Ishikawa (cell line): ENCODE results near the gene STXBP4.

Experiments used
- CEBPB ChIP-seq: IDR thresholded peaks from 2 replicates; pipeline ENCODE4 v1.6.1; 2012
- CREB1 ChIP-seq: IDR thresholded peaks from 2 replicates; pipeline ENCODE4 v1.6.1; 2012; ENCODE audit warnings: low read depth
- EGR1 ChIP-seq: IDR thresholded peaks from 2 replicates; pipeline ENCODE4 v1.6.1; 2012
- EP300 ChIP-seq: IDR thresholded peaks from 2 replicates; pipeline ENCODE4 v1.6.1; 2012; ENCODE audit warnings: borderline replicate concordance
- FOXM1 ChIP-seq: IDR thresholded peaks from 2 replicates; pipeline ENCODE4 v1.6.1; 2012; ENCODE audit warnings: low read depth, borderline replicate concordance
- NFIC ChIP-seq: IDR thresholded peaks from 2 replicates; pipeline ENCODE4 v1.6.1; 2012
- RAD21 ChIP-seq: IDR thresholded peaks from 2 replicates; pipeline ENCODE4 v1.6.1; 2012; ENCODE audit warnings: low read depth
- TAF1 ChIP-seq: IDR thresholded peaks from 2 replicates; pipeline ENCODE4 v1.6.1; 2012; ENCODE audit warnings: low read depth, mild to moderate bottlenecking
- TCF12 ChIP-seq: IDR thresholded peaks from 2 replicates; pipeline ENCODE4 v1.6.1; 2012; ENCODE audit warnings: low read depth
- TEAD4 ChIP-seq: IDR thresholded peaks from 2 replicates; pipeline ENCODE4 v1.6.1; 2012
- YY1 ChIP-seq: IDR thresholded peaks from 2 replicates; pipeline ENCODE4 v1.6.1; 2012; ENCODE audit warnings: low read depth
- ZBTB7A ChIP-seq: IDR thresholded peaks from 2 replicates; pipeline ENCODE4 v1.6.1; 2012; ENCODE audit warnings: low read depth
- TF ChIP-seq, protein P1 (sequence below): IDR thresholded peaks from 2 replicates; pipeline ENCODE4 v1.6.1; 2012
- TF ChIP-seq, protein P2 (sequence below): IDR thresholded peaks from 2 replicates; pipeline ENCODE4 v1.6.1; 2012; ENCODE audit warnings: low read depth, mild to moderate bottlenecking
- TF ChIP-seq, protein P3 (sequence below): IDR thresholded peaks from 2 replicates; pipeline ENCODE4 v1.6.1; 2012

Gene STXBP4

GRCh38 chr17:54980375-54980774 lies 11.8 kb downstream of the STXBP4 start:
- TF ChIP-seq TEAD4 (no peak), FOXM1 (no peak), YY1 (no peak), NFIC (no peak), CREB1 (no peak), CEBPB (no peak), EP300 (no peak), TAF1 (no peak), RAD21 (no peak), EGR1 (no peak), TCF12 (no peak), ZBTB7A (no peak)
- TF ChIP-seq, protein P1, sequence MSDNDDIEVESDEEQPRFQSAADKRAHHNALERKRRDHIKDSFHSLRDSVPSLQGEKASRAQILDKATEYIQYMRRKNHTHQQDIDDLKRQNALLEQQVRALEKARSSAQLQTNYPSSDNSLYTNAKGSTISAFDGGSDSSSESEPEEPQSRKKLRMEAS: no peak
- TF ChIP-seq, protein P2, sequence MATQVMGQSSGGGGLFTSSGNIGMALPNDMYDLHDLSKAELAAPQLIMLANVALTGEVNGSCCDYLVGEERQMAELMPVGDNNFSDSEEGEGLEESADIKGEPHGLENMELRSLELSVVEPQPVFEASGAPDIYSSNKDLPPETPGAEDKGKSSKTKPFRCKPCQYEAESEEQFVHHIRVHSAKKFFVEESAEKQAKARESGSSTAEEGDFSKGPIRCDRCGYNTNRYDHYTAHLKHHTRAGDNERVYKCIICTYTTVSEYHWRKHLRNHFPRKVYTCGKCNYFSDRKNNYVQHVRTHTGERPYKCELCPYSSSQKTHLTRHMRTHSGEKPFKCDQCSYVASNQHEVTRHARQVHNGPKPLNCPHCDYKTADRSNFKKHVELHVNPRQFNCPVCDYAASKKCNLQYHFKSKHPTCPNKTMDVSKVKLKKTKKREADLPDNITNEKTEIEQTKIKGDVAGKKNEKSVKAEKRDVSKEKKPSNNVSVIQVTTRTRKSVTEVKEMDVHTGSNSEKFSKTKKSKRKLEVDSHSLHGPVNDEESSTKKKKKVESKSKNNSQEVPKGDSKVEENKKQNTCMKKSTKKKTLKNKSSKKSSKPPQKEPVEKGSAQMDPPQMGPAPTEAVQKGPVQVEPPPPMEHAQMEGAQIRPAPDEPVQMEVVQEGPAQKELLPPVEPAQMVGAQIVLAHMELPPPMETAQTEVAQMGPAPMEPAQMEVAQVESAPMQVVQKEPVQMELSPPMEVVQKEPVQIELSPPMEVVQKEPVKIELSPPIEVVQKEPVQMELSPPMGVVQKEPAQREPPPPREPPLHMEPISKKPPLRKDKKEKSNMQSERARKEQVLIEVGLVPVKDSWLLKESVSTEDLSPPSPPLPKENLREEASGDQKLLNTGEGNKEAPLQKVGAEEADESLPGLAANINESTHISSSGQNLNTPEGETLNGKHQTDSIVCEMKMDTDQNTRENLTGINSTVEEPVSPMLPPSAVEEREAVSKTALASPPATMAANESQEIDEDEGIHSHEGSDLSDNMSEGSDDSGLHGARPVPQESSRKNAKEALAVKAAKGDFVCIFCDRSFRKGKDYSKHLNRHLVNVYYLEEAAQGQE: no peak
- TF ChIP-seq, protein P3, sequence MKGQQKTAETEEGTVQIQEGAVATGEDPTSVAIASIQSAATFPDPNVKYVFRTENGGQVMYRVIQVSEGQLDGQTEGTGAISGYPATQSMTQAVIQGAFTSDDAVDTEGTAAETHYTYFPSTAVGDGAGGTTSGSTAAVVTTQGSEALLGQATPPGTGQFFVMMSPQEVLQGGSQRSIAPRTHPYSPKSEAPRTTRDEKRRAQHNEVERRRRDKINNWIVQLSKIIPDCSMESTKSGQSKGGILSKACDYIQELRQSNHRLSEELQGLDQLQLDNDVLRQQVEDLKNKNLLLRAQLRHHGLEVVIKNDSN: no peak

DNA sequence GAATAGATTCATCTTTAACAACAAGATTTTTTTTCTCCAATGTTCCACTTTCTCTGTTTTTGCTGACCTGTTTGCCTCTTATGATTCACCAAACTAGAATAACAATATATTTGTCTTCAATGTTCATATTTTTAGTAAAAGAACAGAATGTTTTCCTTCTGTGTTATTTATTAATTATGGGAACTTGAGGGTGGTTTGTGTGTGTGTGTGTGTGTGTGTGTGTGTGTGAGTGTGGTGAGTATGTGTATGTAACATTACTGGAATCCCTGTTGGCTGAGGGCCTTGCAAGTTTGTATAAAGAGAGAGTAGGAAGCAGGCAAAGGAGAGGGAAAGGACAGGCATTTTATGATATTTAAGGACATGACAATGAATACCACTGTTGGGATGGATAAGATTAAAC lies 13.8 kb downstream of the STXBP4 start:
- TF ChIP-seq CEBPB (no peak), TEAD4 (no peak), TCF12 (no peak), RAD21 (no peak), EP300 (no peak), NFIC (no peak), EGR1 (no peak)
- TF ChIP-seq, protein P3: no peak

DNA sequence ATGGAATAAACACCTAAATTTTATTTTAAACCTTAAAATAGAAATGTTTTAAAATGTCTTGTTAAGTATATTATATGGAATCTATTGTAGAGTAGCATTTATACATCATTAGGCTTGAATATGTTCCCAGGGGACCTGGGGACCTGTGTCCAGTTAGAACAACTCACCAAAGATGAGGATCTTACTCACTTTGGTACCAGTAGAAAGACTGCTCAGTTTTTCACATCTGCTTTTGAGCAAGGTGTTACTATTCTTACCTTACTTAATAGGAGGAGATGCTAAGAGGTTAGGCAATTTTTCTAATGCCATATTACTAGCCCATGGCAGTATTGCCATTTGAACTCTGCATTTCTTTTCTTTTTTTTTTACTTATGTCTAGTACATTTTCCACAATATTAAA lies 14.7 kb downstream of the STXBP4 start:
- TF ChIP-seq EP300: no peak
- TF ChIP-seq, protein P2: no peak
- TF ChIP-seq, protein P1: no peak
- no peak for TF ChIP-seq NFIC
- TF ChIP-seq FOXM1: no peak
- TF ChIP-seq TAF1: no peak
- no peak for TF ChIP-seq YY1
- no peak for TF ChIP-seq EGR1
- no peak for TF ChIP-seq CREB1
- no peak for TF ChIP-seq CEBPB
- TF ChIP-seq TEAD4: no peak
- no peak for TF ChIP-seq TCF12
- no peak for TF ChIP-seq RAD21
- TF ChIP-seq, protein P3: no peak
- TF ChIP-seq ZBTB7A: no peak

- TF ChIP-seq, protein P2: no peak
- no peak for TF ChIP-seq RAD21
Measured at GRCh38 chr17:54985476-54985875, 16.9 kb downstream of the STXBP4 start.

GRCh38 chr17:54990118-54990517 lies 21.6 kb downstream of the STXBP4 start:
- TF ChIP-seq RAD21 (no peak), CREB1 (no peak), CEBPB (no peak), TCF12 (no peak), TEAD4 (no peak), NFIC (no peak)
